Right lobe of liver (tissue), 6 donors: ENCODE data around the gene APPBP2. TPM values are rescaled to one million over a fixed set of nuclear protein-coding genes. Genes with fewer than 3 reads are reported as not detected.

Experiments
- ATAC-seq, 4 donors: fragments of 200-7000 bp; cut with Tn5 transposase; one replicate each; pipeline ENCODE4 v1.9.1; 2020; ENCODE audit warnings: mild to moderate bottlenecking in 4 of 4, moderate library complexity in 4 of 4
- DNase-seq, 3 donors: peaks; one replicate each; pipeline ENCODE4 v3.0.0-alpha.2; 2020
- H3K27ac ChIP-seq, 3 donors: fragments of 200-600 bp; one replicate each; pipeline ENCODE4 v1.8.0; 2022
- H3K27me3 ChIP-seq, 2 donors: fragments of 200-600 bp; one replicate each; pipeline ENCODE4 v1.8.0; 2022
- H3K36me3 ChIP-seq, 4 donors: fragments of 200-600 bp; sonication (generic) in 1 of 4; one replicate each; pipeline versions ENCODE4 v1.5.1 to v1.8.0; 2017 to 2022; ENCODE audit warnings: control low read depth in 1 of 4
- H3K4me1 ChIP-seq, 4 donors: fragments of 200-600 bp; sonication (generic) in 1 of 4; one replicate each; pipeline versions ENCODE4 v1.5.1 to v1.8.0; 2017 to 2022; ENCODE audit warnings: control low read depth in 1 of 4
- H3K4me3 ChIP-seq, 3 donors: fragments of 200-600 bp; one replicate each; pipeline ENCODE4 v1.8.0; 2022
- H3K9me3 ChIP-seq, 4 donors: fragments of 200-600 bp; sonication (generic) in 1 of 4; one replicate each; pipeline versions ENCODE4 v1.5.1 to v1.8.0; 2017 to 2022; ENCODE audit warnings: control low read depth in 1 of 4
- POLR2A ChIP-seq: fragments of 450-650 bp; IDR thresholded peaks from one replicate; pipeline ENCODE4 v1.6.1; 2017; ENCODE audit warnings: antibody characterized with exemption, mild to moderate bottlenecking
- WGBS: methylation state at CpG from one replicate; pipeline ENCODE4 v1.1.6; 2018; ENCODE audit warnings: low coverage, low lambda C conversion rate; ENCODE audit not compliant: insufficient coverage; ENCODE audit errors: missing lambda C conversion rate; 5-methylcytosine and 5-hydroxymethylcytosine counted together
- intact Hi-C, 2 donors: fragments of 100-400 bp; cut with DNase I; formaldehyde crosslinking; loops; one replicate each; pipeline versions ENCODE4 v1.11.2 to v1.14.1; 2022
- total RNA-seq, 6 experiments: library from RNA; depleted of rRNA in 2 of 6; stranded (reverse); fragments of >200 nt in 2 of 6; fragmentation: NEBNext Ultra II Directional in 3 of 6; extraction: Animal tissue kit (Norgen Biotek cat#: 25700) in 3 of 6; gene quantifications; one replicate each; pipeline versions ENCODE4 v1.1.0 to v1.2.4, GENCODE V29; 2016 to 2023
- TF ChIP-seq, protein P1 (sequence below), 4 donors: fragments of 200-600 bp in 3 of 4; fragments of 450-650 bp in 1 of 4; IDR thresholded peaks; one replicate each; pipeline versions ENCODE4 v1.5.1 to v1.8.0; 2016 to 2022; ENCODE audit warnings: antibody characterized with exemption in 4 of 4, mild to moderate bottlenecking in 2 of 4
- donor health status: DM: no; HTN: yes; CAD: no.
- donor health status: DM: no; HTN: no; CAD: no.
- donor health status: DM: no; HTN: no; CAD: no.
- donor health status: DM: no; HTN: yes; CAD: no.
- donor health status: DM: no; HTN: yes; CAD: no.

APPBP2 gene
- total RNA-seq, 6 experiments from 2014 or later, result 8.7 to 19.3 (median 13.0) TPM

DNA sequence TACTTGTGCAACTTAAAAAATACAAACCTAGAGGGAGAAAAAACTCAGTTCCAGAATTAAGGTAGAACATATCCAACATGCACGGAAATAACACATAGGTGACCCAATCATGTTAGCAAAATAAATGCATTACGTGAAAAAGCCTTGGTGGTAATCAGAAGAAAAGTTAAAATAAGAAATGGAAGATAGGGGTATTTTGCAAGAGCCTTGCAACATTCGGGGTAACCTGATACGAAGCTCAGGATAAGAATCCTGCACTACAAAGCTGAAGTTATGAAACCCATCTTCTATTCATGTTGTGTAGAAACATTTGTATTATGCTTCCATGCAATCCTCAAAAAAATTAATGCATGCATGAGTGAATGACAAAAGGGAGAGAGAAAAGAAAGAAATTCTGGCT is 70.7 kb downstream of the APPBP2 start:
- H3K4me1 ChIP-seq, result no peaks in the 10 kb centered on the region
- ATAC-seq, result no peak
- no peaks in the 10 kb centered on the region for H3K9me3 ChIP-seq
- intact Hi-C loops, result no loop called here
- no peak overlapping the region for H3K27ac ChIP-seq
- TF ChIP-seq POLR2A, result no peak
- TF ChIP-seq, protein P1, sequence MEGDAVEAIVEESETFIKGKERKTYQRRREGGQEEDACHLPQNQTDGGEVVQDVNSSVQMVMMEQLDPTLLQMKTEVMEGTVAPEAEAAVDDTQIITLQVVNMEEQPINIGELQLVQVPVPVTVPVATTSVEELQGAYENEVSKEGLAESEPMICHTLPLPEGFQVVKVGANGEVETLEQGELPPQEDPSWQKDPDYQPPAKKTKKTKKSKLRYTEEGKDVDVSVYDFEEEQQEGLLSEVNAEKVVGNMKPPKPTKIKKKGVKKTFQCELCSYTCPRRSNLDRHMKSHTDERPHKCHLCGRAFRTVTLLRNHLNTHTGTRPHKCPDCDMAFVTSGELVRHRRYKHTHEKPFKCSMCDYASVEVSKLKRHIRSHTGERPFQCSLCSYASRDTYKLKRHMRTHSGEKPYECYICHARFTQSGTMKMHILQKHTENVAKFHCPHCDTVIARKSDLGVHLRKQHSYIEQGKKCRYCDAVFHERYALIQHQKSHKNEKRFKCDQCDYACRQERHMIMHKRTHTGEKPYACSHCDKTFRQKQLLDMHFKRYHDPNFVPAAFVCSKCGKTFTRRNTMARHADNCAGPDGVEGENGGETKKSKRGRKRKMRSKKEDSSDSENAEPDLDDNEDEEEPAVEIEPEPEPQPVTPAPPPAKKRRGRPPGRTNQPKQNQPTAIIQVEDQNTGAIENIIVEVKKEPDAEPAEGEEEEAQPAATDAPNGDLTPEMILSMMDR (IDR thresholded peaks at IDR 0.05), result no peak
- H3K4me3 ChIP-seq, result no peak overlapping the region
- peaks cover 0 to 60% (median 19%) of the 10 kb centered on the region in 4 donors for H3K36me3 ChIP-seq
- WGBS, result 86% methylated on average over 4 of the region's 4 CpGs
- H3K27me3 ChIP-seq, result no peaks in the 10 kb centered on the region
- DNase-seq, result no peak

DNA sequence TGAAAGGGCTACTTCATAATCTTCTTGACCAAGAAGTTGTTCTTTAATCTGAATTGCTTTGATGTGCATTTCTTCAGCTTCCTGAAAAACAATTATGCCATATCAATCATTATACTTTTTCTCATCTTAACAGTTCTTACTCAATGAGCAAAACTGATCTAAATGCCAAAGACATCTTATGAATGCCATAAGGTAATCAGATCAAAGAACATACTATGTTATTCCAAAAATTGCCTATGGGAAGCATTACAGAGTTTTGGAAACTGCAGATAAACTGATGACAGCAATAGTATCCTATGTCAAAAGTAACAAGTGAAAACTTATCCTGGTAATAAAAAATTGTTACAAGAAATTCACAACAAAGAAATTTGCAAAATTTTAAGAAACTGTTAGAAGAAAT is 74.1 kb downstream of the APPBP2 start:
- intact Hi-C loops, result no loop called here

DNA sequence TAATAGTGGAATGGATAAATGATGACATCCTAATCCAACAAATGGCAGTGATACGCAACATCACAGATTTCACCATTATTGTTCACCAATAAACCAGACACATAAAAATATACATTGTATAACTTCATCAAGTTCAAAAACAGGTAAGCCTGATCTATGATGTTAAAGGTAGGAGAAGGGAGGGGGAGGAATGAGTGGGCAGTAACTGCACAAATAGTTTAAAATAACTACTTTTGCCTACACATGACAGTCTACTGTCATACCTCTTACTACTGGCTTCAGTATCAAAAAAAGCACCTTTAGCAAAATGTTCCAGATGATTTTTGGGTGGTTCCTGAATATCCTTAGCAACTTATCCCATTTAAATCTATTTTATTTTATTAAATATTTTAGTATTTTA is 75.0 kb downstream of the APPBP2 start:
- Histone ChIP-seq H3K4me1 (no peaks in the 10 kb centered on the region), H3K9me3 (no peaks in the 10 kb centered on the region), H3K27me3 (no peaks in the 10 kb centered on the region), H3K27ac (no peak overlapping the region), H3K36me3 (peaks cover 0 to 71% (median 20%) of the 10 kb centered on the region in 4 donors), H3K4me3 (no peak overlapping the region)
- intact Hi-C loops, result no loop called here
- TF ChIP-seq POLR2A, result no peak
- TF ChIP-seq, protein P1 (IDR thresholded peaks at IDR 0.05), result no peak
- 100% methylated on average over 1 of the region's 1 CpG for WGBS
- DNase-seq (no peak), ATAC-seq (no peak)

More for the DNA sequence above, 74.1 kb downstream of the APPBP2 start:
- no peaks in the 10 kb centered on the region for H3K27me3 ChIP-seq
- DNase-seq (no peak), ATAC-seq (no peak)
- TF ChIP-seq POLR2A, result no peak
- TF ChIP-seq, protein P1 (IDR thresholded peaks at IDR 0.05), result no peak
- no peak overlapping the region for H3K27ac ChIP-seq
- no peak overlapping the region for H3K4me3 ChIP-seq
- no peaks in the 10 kb centered on the region for H3K9me3 ChIP-seq
- no peaks in the 10 kb centered on the region for H3K4me1 ChIP-seq
- H3K36me3 ChIP-seq, result peaks cover 0 to 64% (median 21%) of the 10 kb centered on the region in 4 donors

DNA sequence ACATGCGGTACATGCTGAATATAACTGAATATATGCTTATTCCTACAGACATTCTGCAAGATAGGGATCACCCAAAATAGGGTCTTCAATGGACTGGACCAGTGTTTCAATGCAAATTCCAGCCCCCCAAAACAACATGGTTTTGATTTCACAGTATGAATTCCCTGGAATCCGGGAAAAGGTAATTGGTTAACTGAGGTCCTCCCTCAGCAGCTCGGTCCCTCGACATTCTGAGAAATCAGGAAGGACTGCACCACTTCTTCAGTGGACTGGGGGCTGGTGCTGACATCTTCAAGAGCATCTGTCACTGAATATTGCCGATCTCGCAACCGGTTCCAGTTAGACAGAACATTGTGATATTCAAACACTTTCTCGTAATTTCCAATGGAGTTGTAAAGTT is 78.7 kb downstream of the APPBP2 start:
- Histone ChIP-seq H3K27me3 (no peaks in the 10 kb centered on the region), H3K27ac (no peak overlapping the region), H3K4me1 (no peaks in the 10 kb centered on the region), H3K4me3 (no peak overlapping the region), H3K36me3 (peaks cover 0 to 45% (median 10%) of the 10 kb centered on the region in 4 donors), H3K9me3 (no peaks in the 10 kb centered on the region)
- TF ChIP-seq, protein P1 (IDR thresholded peaks at IDR 0.05), result no peak
- no peak for DNase-seq
- intact Hi-C loops, result no loop called here
- 96% methylated on average over 8 of the region's 8 CpGs for WGBS
- no peak for ATAC-seq

DNA sequence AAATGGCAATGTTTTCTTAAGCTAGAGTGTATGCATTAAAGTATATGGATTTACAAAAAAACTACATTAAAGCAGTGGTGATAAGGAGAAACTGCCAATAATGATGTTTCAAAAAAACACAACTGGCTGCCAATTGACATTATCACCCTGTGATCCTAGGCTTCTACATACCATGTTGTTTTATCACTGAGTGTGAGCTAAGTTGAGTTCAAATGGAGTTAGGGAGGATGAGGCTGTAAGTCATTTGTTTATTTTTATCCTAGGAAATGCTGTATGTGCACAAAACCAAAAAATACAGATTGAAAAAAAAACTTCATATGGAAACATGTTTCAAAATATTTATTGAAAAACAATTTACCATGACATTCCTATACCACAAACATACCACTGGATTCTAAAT is 80.9 kb downstream of the APPBP2 start:
- Histone ChIP-seq H3K27ac (no peak overlapping the region), H3K4me3 (no peak overlapping the region), H3K4me1 (no peaks in the 10 kb centered on the region), H3K36me3 (peaks cover 0 to 24% (median 2%) of the 10 kb centered on the region in 4 donors), H3K27me3 (no peaks in the 10 kb centered on the region), H3K9me3 (no peaks in the 10 kb centered on the region)
- ATAC-seq (no peak), DNase-seq (no peak)
- intact Hi-C loops, result no loop called here
- no peak for TF ChIP-seq POLR2A
- TF ChIP-seq, protein P1 (IDR thresholded peaks at IDR 0.05), result no peak
